Breast epithelium (tissue), 3 donors: ENCODE data around the gene ABCC12.

Experiments
- POLR2A ChIP-seq: fragments of 450-650 bp; IDR thresholded peaks from one replicate; pipeline ENCODE4 v1.6.1; 2016; ENCODE audit warnings: antibody characterized with exemption, mild to moderate bottlenecking, moderate library complexity
- POLR2AphosphoS5 ChIP-seq, 3 donors: sonication (generic); formaldehyde crosslinking; IDR thresholded peaks; one replicate each; pipeline ENCODE4 v1.6.1; 2017; ENCODE audit warnings: antibody characterized with exemption in 3 of 3
- TF ChIP-seq, protein P1 (sequence below), 3 donors: fragments of 450-650 bp; IDR thresholded peaks; one replicate each; pipeline ENCODE4 v1.5.1; 2016 to 2017; ENCODE audit warnings: antibody characterized with exemption in 3 of 3, mild to moderate bottlenecking in 3 of 3, moderate library complexity in 3 of 3

DNA sequence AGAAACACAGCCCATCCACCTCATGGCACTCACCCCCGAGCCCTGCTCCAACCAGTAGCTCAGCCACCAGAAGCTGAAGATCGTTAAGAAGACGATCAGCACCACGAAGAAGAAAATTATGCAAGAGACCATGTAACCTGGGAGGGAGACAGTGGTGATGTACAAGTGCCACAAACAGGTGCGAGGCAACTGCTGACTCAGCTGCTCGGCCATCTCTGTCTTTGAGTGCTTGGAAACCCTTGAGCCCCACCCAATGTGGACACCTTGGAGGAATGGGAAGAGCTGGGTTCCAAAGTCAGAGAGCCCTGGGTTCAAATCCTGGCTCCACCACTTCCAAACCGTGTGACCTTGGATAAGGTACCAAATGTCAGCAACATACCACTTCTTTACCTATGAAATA lies 38.1 kb upstream of the ABCC12 start:
- TF ChIP-seq, protein P1, sequence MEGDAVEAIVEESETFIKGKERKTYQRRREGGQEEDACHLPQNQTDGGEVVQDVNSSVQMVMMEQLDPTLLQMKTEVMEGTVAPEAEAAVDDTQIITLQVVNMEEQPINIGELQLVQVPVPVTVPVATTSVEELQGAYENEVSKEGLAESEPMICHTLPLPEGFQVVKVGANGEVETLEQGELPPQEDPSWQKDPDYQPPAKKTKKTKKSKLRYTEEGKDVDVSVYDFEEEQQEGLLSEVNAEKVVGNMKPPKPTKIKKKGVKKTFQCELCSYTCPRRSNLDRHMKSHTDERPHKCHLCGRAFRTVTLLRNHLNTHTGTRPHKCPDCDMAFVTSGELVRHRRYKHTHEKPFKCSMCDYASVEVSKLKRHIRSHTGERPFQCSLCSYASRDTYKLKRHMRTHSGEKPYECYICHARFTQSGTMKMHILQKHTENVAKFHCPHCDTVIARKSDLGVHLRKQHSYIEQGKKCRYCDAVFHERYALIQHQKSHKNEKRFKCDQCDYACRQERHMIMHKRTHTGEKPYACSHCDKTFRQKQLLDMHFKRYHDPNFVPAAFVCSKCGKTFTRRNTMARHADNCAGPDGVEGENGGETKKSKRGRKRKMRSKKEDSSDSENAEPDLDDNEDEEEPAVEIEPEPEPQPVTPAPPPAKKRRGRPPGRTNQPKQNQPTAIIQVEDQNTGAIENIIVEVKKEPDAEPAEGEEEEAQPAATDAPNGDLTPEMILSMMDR (IDR thresholded peaks at IDR 0.05), result no peak
- TF ChIP-seq POLR2AphosphoS5 (IDR thresholded peaks at IDR 0.05), result no peak
- TF ChIP-seq POLR2A, result no peak
